K562 (cell line): ENCODE results near the gene C8A. TPM values are rescaled to one million over a fixed set of nuclear protein-coding genes. Genes with fewer than 3 reads are reported as not detected.
A peak's percentile ranks its signal among the peaks of the same experiment; 100 is the strongest.

Experiments used
- ARID2 ChIP-seq: fragments of 450-650 bp; IDR thresholded peaks from 2 replicates; pipeline ENCODE4 v1.6.1; 2017; ENCODE audit warnings: antibody characterized with exemption, mild to moderate bottlenecking
- BACH1 ChIP-seq: fragments of 200-800 bp; sonication (Bioruptor generic); IDR thresholded peaks from 2 replicates; pipeline ENCODE4 v1.6.1; 2016; ENCODE audit warnings: missing genetic modification characterization, missing compliant biosample characterization
- DPF2 ChIP-seq: fragments of 450-650 bp; IDR thresholded peaks from 2 replicates; pipeline ENCODE4 v1.6.1; 2016
- HBP1 ChIP-seq: fragments of 450-650 bp; formaldehyde crosslinking; IDR thresholded peaks from 2 replicates; pipeline ENCODE4 v1.4.0; 2022; ENCODE audit warnings: missing genetic modification characterization
- L3MBTL2 ChIP-seq: fragments of 450-650 bp; IDR thresholded peaks from 2 replicates; pipeline ENCODE4 v1.6.1; 2016; ENCODE audit warnings: mild to moderate bottlenecking, moderate library complexity
- MYBL2 ChIP-seq, 2 experiments: fragments of 450-650 bp in 1 of 2; sonication (generic) in 1 of 2; formaldehyde crosslinking in 1 of 2; IDR thresholded peaks; 2 replicates each; pipeline versions ENCODE4 v1.6.1 to v1.8.1; 2017 to 2022; ENCODE audit warnings: borderline replicate concordance in 1 of 2, inconsistent platforms in 1 of 2, low read depth in 1 of 2, mild to moderate bottlenecking in 1 of 2, missing genetic modification reagents in 1 of 2, moderate library complexity in 1 of 2
- SIRT6 ChIP-seq: IDR thresholded peaks from one replicate; pipeline ENCODE4 v1.6.1; 2012; ENCODE audit warnings: low read depth, mild to moderate bottlenecking, control low read depth, inconsistent platforms, low read length, moderate library complexity
- SMC3 ChIP-seq: conservative IDR thresholded peaks from 2 replicates; pipeline ENCODE4 v1.6.1; 2011; ENCODE audit warnings: low read depth, low read length, improper control_type of control experiment; ENCODE audit not compliant: insufficient read depth
- STAT5A ChIP-seq: IDR thresholded peaks from 2 replicates; pipeline ENCODE4 v1.6.1; 2012; ENCODE audit warnings: low read length, inconsistent platforms, borderline replicate concordance
- polyA plus RNA-seq, 8 experiments: library from polyadenylated mRNA; depleted of rRNA in 4 of 8; stranded (reverse) in 5 of 8; unstranded in 3 of 8; fragments of >200 nt; fragmentation: Nextera tagmentation in 2 of 8; fragmentation: Illumina TruSeq in 1 of 8; extraction: Ambion mirVana in 2 of 8; extraction: Trizol in 1 of 8; gene quantifications; 2 replicates each; pipeline versions ENCODE4 v1.2.1 to v1.2.3, GENCODE V29; 2011 to 2014; ENCODE audit warnings: inconsistent platforms in 1 of 8, missing spikeins in 1 of 8
- total RNA-seq, 7 experiments: library from RNA; depleted of rRNA in 6 of 7; stranded (reverse); fragments of >200 nt in 6 of 7; fragmentation: Illumina TruSeq in 2 of 7; extraction: Trizol in 2 of 7; gene quantifications; 2 replicates each; pipeline versions ENCODE4 v1.2.1 to v1.2.3, GENCODE V29; 2011 to 2021; ENCODE audit warnings: low replicate concordance in 1 of 7
- TF ChIP-seq, protein P1 (sequence below): fragments of 250-450 bp; sonication (Bioruptor Pico); IDR thresholded peaks from 2 replicates; pipeline ENCODE4 v1.5.0; 2020; ENCODE audit warnings: mild to moderate bottlenecking
- TF ChIP-seq, protein P2 (sequence below): fragments of 450-650 bp; IDR thresholded peaks from 2 replicates; pipeline ENCODE4 v1.6.1; 2016; ENCODE audit warnings: mild to moderate bottlenecking, moderate library complexity

C8A gene
- total and polyA plus RNA-seq, 9 of the 15 experiments (the other 6 are each of a cell fraction or from before 2014, with no cell fraction given): 0.09 TPM; not detected in 8

GRCh38 chr1:56911098-56911938 lies 56.7 kb downstream of the C8A start (continued):
- TF ChIP-seq, protein P1, sequence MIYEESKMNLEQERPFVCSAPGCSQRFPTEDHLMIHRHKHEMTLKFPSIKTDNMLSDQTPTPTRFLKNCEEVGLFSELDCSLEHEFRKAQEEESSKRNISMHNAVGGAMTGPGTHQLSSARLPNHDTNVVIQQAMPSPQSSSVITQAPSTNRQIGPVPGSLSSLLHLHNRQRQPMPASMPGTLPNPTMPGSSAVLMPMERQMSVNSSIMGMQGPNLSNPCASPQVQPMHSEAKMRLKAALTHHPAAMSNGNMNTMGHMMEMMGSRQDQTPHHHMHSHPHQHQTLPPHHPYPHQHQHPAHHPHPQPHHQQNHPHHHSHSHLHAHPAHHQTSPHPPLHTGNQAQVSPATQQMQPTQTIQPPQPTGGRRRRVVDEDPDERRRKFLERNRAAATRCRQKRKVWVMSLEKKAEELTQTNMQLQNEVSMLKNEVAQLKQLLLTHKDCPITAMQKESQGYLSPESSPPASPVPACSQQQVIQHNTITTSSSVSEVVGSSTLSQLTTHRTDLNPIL (CRISPR knock-in tag): no peak
- TF ChIP-seq, protein P2, sequence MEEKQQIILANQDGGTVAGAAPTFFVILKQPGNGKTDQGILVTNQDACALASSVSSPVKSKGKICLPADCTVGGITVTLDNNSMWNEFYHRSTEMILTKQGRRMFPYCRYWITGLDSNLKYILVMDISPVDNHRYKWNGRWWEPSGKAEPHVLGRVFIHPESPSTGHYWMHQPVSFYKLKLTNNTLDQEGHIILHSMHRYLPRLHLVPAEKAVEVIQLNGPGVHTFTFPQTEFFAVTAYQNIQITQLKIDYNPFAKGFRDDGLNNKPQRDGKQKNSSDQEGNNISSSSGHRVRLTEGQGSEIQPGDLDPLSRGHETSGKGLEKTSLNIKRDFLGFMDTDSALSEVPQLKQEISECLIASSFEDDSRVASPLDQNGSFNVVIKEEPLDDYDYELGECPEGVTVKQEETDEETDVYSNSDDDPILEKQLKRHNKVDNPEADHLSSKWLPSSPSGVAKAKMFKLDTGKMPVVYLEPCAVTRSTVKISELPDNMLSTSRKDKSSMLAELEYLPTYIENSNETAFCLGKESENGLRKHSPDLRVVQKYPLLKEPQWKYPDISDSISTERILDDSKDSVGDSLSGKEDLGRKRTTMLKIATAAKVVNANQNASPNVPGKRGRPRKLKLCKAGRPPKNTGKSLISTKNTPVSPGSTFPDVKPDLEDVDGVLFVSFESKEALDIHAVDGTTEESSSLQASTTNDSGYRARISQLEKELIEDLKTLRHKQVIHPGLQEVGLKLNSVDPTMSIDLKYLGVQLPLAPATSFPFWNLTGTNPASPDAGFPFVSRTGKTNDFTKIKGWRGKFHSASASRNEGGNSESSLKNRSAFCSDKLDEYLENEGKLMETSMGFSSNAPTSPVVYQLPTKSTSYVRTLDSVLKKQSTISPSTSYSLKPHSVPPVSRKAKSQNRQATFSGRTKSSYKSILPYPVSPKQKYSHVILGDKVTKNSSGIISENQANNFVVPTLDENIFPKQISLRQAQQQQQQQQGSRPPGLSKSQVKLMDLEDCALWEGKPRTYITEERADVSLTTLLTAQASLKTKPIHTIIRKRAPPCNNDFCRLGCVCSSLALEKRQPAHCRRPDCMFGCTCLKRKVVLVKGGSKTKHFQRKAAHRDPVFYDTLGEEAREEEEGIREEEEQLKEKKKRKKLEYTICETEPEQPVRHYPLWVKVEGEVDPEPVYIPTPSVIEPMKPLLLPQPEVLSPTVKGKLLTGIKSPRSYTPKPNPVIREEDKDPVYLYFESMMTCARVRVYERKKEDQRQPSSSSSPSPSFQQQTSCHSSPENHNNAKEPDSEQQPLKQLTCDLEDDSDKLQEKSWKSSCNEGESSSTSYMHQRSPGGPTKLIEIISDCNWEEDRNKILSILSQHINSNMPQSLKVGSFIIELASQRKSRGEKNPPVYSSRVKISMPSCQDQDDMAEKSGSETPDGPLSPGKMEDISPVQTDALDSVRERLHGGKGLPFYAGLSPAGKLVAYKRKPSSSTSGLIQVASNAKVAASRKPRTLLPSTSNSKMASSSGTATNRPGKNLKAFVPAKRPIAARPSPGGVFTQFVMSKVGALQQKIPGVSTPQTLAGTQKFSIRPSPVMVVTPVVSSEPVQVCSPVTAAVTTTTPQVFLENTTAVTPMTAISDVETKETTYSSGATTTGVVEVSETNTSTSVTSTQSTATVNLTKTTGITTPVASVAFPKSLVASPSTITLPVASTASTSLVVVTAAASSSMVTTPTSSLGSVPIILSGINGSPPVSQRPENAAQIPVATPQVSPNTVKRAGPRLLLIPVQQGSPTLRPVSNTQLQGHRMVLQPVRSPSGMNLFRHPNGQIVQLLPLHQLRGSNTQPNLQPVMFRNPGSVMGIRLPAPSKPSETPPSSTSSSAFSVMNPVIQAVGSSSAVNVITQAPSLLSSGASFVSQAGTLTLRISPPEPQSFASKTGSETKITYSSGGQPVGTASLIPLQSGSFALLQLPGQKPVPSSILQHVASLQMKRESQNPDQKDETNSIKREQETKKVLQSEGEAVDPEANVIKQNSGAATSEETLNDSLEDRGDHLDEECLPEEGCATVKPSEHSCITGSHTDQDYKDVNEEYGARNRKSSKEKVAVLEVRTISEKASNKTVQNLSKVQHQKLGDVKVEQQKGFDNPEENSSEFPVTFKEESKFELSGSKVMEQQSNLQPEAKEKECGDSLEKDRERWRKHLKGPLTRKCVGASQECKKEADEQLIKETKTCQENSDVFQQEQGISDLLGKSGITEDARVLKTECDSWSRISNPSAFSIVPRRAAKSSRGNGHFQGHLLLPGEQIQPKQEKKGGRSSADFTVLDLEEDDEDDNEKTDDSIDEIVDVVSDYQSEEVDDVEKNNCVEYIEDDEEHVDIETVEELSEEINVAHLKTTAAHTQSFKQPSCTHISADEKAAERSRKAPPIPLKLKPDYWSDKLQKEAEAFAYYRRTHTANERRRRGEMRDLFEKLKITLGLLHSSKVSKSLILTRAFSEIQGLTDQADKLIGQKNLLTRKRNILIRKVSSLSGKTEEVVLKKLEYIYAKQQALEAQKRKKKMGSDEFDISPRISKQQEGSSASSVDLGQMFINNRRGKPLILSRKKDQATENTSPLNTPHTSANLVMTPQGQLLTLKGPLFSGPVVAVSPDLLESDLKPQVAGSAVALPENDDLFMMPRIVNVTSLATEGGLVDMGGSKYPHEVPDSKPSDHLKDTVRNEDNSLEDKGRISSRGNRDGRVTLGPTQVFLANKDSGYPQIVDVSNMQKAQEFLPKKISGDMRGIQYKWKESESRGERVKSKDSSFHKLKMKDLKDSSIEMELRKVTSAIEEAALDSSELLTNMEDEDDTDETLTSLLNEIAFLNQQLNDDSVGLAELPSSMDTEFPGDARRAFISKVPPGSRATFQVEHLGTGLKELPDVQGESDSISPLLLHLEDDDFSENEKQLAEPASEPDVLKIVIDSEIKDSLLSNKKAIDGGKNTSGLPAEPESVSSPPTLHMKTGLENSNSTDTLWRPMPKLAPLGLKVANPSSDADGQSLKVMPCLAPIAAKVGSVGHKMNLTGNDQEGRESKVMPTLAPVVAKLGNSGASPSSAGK: peak; percentile 31; the same call in 1 of the 2 replicates
- TF ChIP-seq ARID2 (no peak), STAT5A (no peak), SIRT6 (no peak), BACH1 (tag) (0 out of 2 replicates have a peak, but pooled peaks have one; percentile 49), HBP1 (CRISPR knock-in tag) (no peak), MYBL2 (IDR thresholded peaks at IDR 0.05; ENCODE audit: low read depth) (no peak), MYBL2 (CRISPR knock-in tag; IDR thresholded peaks at IDR 0.05; ENCODE audit: borderline replicate concordance) (no peak), L3MBTL2 (peak; percentile 86), SMC3 (no peak), DPF2 (no peak)
